Measurements from ENCODE around the gene KCNA10. TPM values are rescaled to one million over a fixed set of nuclear protein-coding genes. Genes with fewer than 3 reads are reported as not detected.

KCNA10 gene
- total and polyA plus RNA-seq, 2 donors (not counting 3 experiments of a cell fraction or from before 2014, with no cell fraction given), result not detected

DNA sequence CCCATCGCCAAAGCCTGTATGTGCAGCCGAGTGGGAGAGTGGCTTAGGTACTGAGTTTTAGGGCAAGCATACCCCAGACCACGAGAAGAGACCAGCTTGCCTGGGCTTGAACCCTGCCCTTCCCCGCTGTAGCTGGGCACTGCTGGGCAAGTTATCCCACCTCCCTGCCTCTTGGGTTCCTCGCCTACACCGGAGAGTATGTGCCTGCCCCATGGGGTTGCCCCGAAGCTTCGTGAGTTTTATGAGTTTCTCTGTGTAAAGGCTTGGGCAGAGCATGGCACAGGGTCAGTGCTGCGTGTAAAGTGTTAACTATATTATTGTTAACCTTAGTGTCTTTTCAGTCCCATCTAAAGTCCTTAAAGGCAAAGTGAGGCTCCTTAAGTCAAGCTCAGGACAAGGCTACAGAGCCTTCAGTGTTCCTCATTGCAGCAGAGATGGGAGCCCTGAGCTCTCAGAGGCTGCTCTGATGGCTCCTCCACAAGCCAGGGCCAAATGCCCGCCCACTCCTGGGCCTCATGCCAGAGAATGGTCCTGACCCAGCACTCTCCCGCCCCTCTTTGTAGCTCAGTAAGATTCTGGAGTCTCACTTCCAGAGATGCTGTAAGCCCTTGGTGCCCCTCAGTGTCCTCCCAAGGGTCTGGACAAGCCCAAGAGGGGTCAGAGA lies 37.0 kb upstream of the KCNA10 start:
- Histone ChIP-seq H3K9me3 (replicated peaks; ENCODE audit: control insufficient read depth, insufficient read depth, low read length) (no peaks in the 10 kb centered on the region), H3K9me1 (replicated peaks; ENCODE audit: control insufficient read depth, extremely low read depth, insufficient read depth, low read length) (no peaks in the 10 kb centered on the region), H4K20me1 (replicated peaks; ENCODE audit: control insufficient read depth, extremely low read depth, insufficient read depth, low read length) (no peaks in the 10 kb centered on the region), H3K36me3 (ENCODE audit: control insufficient read depth in 2 of 2, extremely low read depth in 1 of 2, insufficient read depth in 2 of 2, low read length in 2 of 2) (no peaks in the 10 kb centered on the region), H3K4me2 (ENCODE audit: insufficient read depth, low read length) (peak overlapping the region; percentile 28), H3K27me3 (ENCODE audit: control insufficient read depth in 2 of 2, insufficient read depth in 2 of 2, low read length in 2 of 2) (peaks cover 13 to 20% of the 10 kb centered on the region in 2 experiments), H3K9ac (replicated peaks; ENCODE audit: extremely low read depth, insufficient read depth, low read length) (no peak overlapping the region), H3K27ac (ENCODE audit: insufficient read depth, low read depth, low read length) (no peak overlapping the region), H3K79me2 (ENCODE audit: control insufficient read depth, insufficient read depth, low read length) (no peaks in the 10 kb centered on the region), H2AFZ (ENCODE audit: low read depth, low read length) (peak overlapping the region; percentile 22), H3K4me3 (replicated peaks in 1 of 3; ENCODE audit: insufficient read depth in 1 of 3, low read depth in 1 of 3, low read length in 3 of 3) (no peak overlapping the region), H3K4me1 (ENCODE audit: control insufficient read depth, extremely low read depth, insufficient read depth, low read length) (no peaks in the 10 kb centered on the region)
- intact Hi-C loops (cut with micrococcal nuclease) (loop anchor here (1.0 to 10.0 kb wide), 2 partner anchors 59 to 229 kb away; no protein-coding TSS in a partner anchor), dilution Hi-C loops (cut with MboI; ENCODE audit: extremely low pct_ligation_motif_present, low sequenced_read_pairs) (no loop called here)
- FAIRE-seq (no peak), DNase-seq (ENCODE audit: low read depth, low spot score) (no peak)
- BruUV-seq (replicated peaks), result no TSS peak
- TF ChIP-seq FOS (IDR thresholded peaks at IDR 0.05; ENCODE audit: borderline replicate concordance, insufficient read depth, low read length) (no peak), MYC (IDR thresholded peaks at IDR 0.05; ENCODE audit: low read depth, low read length) (no peak), POLR2AphosphoS5 (IDR thresholded peaks at IDR 0.05; ENCODE audit: insufficient read depth, low read depth, low read length) (no peak), POLR2A (IDR thresholded peaks at IDR 0.05; ENCODE audit: low read depth, low read length) (no peak), GATA2 (IDR thresholded peaks at IDR 0.05; ENCODE audit: insufficient read depth, insufficient read length, low read depth, low read length) (no peak), EZH2 (IDR thresholded peaks at IDR 0.05; ENCODE audit: borderline replicate concordance, low read depth, low read length, severe bottlenecking) (no peak)
- TF ChIP-seq, protein P1, sequence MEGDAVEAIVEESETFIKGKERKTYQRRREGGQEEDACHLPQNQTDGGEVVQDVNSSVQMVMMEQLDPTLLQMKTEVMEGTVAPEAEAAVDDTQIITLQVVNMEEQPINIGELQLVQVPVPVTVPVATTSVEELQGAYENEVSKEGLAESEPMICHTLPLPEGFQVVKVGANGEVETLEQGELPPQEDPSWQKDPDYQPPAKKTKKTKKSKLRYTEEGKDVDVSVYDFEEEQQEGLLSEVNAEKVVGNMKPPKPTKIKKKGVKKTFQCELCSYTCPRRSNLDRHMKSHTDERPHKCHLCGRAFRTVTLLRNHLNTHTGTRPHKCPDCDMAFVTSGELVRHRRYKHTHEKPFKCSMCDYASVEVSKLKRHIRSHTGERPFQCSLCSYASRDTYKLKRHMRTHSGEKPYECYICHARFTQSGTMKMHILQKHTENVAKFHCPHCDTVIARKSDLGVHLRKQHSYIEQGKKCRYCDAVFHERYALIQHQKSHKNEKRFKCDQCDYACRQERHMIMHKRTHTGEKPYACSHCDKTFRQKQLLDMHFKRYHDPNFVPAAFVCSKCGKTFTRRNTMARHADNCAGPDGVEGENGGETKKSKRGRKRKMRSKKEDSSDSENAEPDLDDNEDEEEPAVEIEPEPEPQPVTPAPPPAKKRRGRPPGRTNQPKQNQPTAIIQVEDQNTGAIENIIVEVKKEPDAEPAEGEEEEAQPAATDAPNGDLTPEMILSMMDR (IDR thresholded peaks at IDR 0.05; ENCODE audit: extremely low read depth in 1 of 2, insufficient read depth in 1 of 2, low read depth in 1 of 2, low read length in 2 of 2), result no peak
- ChIA-PET POLR2A (no interaction called here), CTCF (interaction anchor here (0.9 to 2.7 kb wide), 13 partner anchors 9 to 232 kb away, joined by 3 to 10 read pairs (median 3); no protein-coding TSS in a partner anchor)
